Measurements from ENCODE around the gene TRPM1. TPM values are rescaled to one million over a fixed set of nuclear protein-coding genes. Genes with fewer than 3 reads are reported as not detected.

The TRPM1 gene
- total RNA-seq, 2 experiments from 2014 or later: not detected

DNA sequence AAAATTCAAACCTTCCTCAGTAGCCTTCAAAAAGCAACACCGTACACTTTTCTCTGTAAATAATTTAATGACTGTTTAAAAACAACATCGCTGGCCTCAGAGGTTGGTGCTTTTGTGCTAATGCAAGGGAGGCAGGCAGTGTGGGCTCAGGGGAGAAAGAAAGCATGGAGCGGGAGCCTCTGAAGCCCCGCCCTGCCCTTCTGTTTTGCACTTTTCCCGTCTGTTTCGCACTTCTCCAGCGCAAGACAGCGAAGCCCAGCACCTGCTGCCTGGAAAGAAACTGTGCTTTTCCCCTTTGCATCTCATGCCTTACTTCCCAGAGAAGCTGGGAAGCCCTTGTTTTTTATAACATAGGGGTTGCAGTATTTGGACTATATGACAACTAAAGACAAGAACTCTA lies 23.1 kb downstream of the TRPM1 start:
- H3K79me2 ChIP-seq (ENCODE audit: insufficient read depth, low read depth, low read length): no peaks in the 10 kb centered on the region
- TF ChIP-seq, protein P1, sequence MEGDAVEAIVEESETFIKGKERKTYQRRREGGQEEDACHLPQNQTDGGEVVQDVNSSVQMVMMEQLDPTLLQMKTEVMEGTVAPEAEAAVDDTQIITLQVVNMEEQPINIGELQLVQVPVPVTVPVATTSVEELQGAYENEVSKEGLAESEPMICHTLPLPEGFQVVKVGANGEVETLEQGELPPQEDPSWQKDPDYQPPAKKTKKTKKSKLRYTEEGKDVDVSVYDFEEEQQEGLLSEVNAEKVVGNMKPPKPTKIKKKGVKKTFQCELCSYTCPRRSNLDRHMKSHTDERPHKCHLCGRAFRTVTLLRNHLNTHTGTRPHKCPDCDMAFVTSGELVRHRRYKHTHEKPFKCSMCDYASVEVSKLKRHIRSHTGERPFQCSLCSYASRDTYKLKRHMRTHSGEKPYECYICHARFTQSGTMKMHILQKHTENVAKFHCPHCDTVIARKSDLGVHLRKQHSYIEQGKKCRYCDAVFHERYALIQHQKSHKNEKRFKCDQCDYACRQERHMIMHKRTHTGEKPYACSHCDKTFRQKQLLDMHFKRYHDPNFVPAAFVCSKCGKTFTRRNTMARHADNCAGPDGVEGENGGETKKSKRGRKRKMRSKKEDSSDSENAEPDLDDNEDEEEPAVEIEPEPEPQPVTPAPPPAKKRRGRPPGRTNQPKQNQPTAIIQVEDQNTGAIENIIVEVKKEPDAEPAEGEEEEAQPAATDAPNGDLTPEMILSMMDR (conservative IDR thresholded peaks at IDR 0.05; ENCODE audit: low read length): no peak
- TF ChIP-seq EZH2phosphoT487 (IDR thresholded peaks at IDR 0.05; ENCODE audit: borderline replicate concordance, low read depth, low read length): no peak
- POLR2A ChIA-PET: no interaction called here
- H3K4me1 ChIP-seq (ENCODE audit: insufficient read depth, low read length, poor library complexity, severe bottlenecking): peaks cover 11% of the 10 kb centered on the region
- CTCF ChIA-PET (ENCODE audit: unreplicated experiment): no interaction called here
- H3K9me3 ChIP-seq (ENCODE audit: low read length): no peaks in the 10 kb centered on the region
- no peak overlapping the region for H3K4me3 ChIP-seq (ENCODE audit: low read depth, low read length, poor library complexity, severe bottlenecking)
- no peak for DNase-seq (ENCODE audit: low spot score)
- no peaks in the 10 kb centered on the region for H4K20me1 ChIP-seq (ENCODE audit: insufficient read depth, low read length)
- intact Hi-C loops (cut with micrococcal nuclease; ENCODE audit: unreplicated experiment): no loop called here
- H3K4me2 ChIP-seq (ENCODE audit: low read length): no peak overlapping the region
- H3K36me3 ChIP-seq (ENCODE audit: insufficient read depth, low read length): no peaks in the 10 kb centered on the region
- no peaks in the 10 kb centered on the region for H3K9me2 ChIP-seq (ENCODE audit: insufficient read depth, low read length)
- no peak overlapping the region for H3K27ac ChIP-seq (ENCODE audit: low read depth, low read length, poor library complexity, severe bottlenecking)
- no peak overlapping the region for H2AFZ ChIP-seq (ENCODE audit: low read length)
- BruUV-seq (replicated peaks): no TSS peak

DNA sequence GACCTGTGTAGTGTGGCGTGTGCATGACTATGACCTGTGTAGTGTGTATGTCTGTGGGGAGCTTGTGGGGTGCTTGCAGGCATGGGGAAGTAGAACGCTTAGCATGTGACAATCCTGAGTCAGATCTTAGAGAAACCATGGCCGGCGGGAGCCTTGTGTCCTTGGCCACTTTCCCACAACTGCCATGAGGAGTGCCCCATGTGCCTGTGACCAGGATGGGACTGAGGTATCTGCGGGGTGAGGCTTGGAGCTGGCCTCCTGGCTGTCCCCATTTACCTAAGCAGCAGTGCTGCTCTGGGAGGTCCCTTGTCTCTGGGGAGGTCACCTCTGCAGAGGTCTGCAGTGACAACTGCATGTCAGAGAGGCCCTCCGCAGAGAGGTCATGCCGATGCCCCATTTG lies 23.6 kb downstream of the TRPM1 start:
- Histone ChIP-seq H3K9me2 (ENCODE audit: insufficient read depth, low read length) (no peaks in the 10 kb centered on the region), H2AFZ (ENCODE audit: low read length) (no peak overlapping the region), H3K4me1 (ENCODE audit: insufficient read depth, low read length, poor library complexity, severe bottlenecking) (peaks cover 11% of the 10 kb centered on the region), H3K9me3 (ENCODE audit: low read length) (no peaks in the 10 kb centered on the region), H3K4me2 (ENCODE audit: low read length) (no peak overlapping the region), H3K79me2 (ENCODE audit: insufficient read depth, low read depth, low read length) (no peaks in the 10 kb centered on the region), H3K27ac (ENCODE audit: low read depth, low read length, poor library complexity, severe bottlenecking) (no peak overlapping the region), H3K36me3 (ENCODE audit: insufficient read depth, low read length) (no peaks in the 10 kb centered on the region), H3K4me3 (ENCODE audit: low read depth, low read length, poor library complexity, severe bottlenecking) (no peak overlapping the region), H4K20me1 (ENCODE audit: insufficient read depth, low read length) (no peaks in the 10 kb centered on the region)
- DNase-seq (ENCODE audit: low spot score): no peak
- no TSS peak for BruUV-seq (replicated peaks)
- TF ChIP-seq EZH2phosphoT487 (IDR thresholded peaks at IDR 0.05; ENCODE audit: borderline replicate concordance, low read depth, low read length): no peak
- TF ChIP-seq, protein P1 (conservative IDR thresholded peaks at IDR 0.05; ENCODE audit: low read length): no peak
- intact Hi-C loops (cut with micrococcal nuclease; ENCODE audit: unreplicated experiment): no loop called here
- ChIA-PET POLR2A (no interaction called here), CTCF (ENCODE audit: unreplicated experiment) (no interaction called here)

DNA sequence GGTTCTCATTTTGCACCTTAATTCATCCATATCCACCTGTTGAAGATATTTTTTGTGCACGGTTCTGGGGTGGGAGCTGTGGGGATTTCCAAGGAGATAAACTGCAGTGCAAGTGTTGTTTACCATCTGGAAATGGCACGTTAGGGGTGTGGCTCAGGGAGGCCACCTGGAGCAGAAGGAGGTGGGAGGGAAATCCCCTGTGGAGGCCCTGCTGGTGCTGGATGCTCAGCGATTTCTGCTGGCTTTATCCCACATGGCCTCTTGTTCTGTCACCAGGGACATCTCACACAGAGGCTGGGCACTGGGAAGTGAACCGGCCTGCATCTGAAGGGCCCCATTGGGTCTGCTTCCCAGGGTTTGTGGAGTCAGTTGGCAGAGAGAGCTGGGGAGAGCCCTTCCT lies 24.3 kb downstream of the TRPM1 start:
- no TSS peak for BruUV-seq (replicated peaks)
- no peaks in the 10 kb centered on the region for H4K20me1 ChIP-seq (ENCODE audit: insufficient read depth, low read length)
- CTCF ChIA-PET (ENCODE audit: unreplicated experiment): no interaction called here
- no peak for DNase-seq (ENCODE audit: low spot score)
- no peaks in the 10 kb centered on the region for H3K9me3 ChIP-seq (ENCODE audit: low read length)
- H3K36me3 ChIP-seq (ENCODE audit: insufficient read depth, low read length): no peaks in the 10 kb centered on the region
- intact Hi-C loops (cut with micrococcal nuclease; ENCODE audit: unreplicated experiment): no loop called here
- peaks cover 11% of the 10 kb centered on the region for H3K4me1 ChIP-seq (ENCODE audit: insufficient read depth, low read length, poor library complexity, severe bottlenecking)
- H3K4me2 ChIP-seq (ENCODE audit: low read length): no peak overlapping the region
- no peak for TF ChIP-seq EZH2phosphoT487 (IDR thresholded peaks at IDR 0.05; ENCODE audit: borderline replicate concordance, low read depth, low read length)
- TF ChIP-seq, protein P1 (conservative IDR thresholded peaks at IDR 0.05; ENCODE audit: low read length): no peak
- H2AFZ ChIP-seq (ENCODE audit: low read length): no peak overlapping the region
- no peak overlapping the region for H3K4me3 ChIP-seq (ENCODE audit: low read depth, low read length, poor library complexity, severe bottlenecking)
- no peak overlapping the region for H3K27ac ChIP-seq (ENCODE audit: low read depth, low read length, poor library complexity, severe bottlenecking)
- H3K9me2 ChIP-seq (ENCODE audit: insufficient read depth, low read length): no peaks in the 10 kb centered on the region
- POLR2A ChIA-PET: no interaction called here
- H3K79me2 ChIP-seq (ENCODE audit: insufficient read depth, low read depth, low read length): no peaks in the 10 kb centered on the region

All from OCI-LY7 (cell line).